Activated CD4-positive, alpha-beta T cell treated with anti-CD3 and anti-CD28 coated beads for 1 hour (primary cell): ENCODE measurements around the gene FOXL1.

Experiments used
- DNase-seq: peaks from one replicate; pipeline ENCODE4 v3.0.0-alpha.2; 2020

FOXL1 gene

GRCh38 chr16:86568677-86569623 is 9.4 kb upstream of the FOXL1 start:
- no peak for DNase-seq

GRCh38 chr16:86569701-86570447 is 8.5 kb upstream of the FOXL1 start:
- DNase-seq = no peak

DNA sequence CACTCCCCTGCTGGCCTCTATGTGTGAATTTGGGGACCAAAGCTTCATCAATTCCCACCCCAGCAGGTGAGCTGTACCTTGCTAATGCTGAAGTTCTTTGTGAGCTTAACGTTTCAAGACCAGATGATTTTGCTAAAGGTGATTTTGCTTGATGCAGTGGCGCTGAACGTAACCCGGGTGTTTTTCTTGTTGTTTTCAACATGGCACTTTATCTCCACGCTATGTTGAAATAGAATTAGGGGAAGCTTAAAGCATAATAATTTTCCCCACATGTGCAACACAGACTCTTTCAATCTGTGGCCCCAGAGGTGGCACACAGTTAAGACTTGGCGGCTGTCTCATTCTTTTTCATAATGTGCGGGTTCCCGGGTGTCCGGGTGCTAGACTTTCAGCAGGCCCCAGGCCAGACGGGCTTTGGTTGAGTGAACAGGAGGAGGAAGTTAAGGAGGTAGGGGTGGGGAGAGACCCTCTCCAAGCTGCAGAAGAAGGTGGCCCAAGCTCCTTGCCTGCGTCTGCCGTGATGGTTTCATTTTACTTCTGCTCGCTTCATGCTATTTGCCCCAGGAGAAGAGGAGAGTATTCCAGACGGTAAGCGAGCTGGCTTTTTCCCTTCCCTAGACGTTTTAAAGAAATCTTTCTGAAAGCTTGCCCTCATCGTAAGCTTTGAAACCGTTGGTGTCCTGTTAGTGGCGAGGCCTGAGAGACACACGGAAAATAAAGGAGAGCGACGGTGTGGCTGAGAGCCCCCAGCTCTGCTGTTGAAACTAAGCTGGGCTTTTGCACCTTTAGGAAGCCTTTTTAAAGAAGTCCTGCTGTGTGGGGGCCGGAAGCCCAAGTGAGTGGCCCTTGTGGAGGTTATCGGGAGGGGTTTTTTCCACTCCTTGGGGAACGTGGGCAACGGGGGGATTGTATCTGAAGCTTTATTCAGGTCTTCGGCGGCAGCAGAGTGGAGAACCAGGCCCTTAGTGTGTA is 7.5 kb upstream of the FOXL1 start:
- DNase-seq = no peak

DNA sequence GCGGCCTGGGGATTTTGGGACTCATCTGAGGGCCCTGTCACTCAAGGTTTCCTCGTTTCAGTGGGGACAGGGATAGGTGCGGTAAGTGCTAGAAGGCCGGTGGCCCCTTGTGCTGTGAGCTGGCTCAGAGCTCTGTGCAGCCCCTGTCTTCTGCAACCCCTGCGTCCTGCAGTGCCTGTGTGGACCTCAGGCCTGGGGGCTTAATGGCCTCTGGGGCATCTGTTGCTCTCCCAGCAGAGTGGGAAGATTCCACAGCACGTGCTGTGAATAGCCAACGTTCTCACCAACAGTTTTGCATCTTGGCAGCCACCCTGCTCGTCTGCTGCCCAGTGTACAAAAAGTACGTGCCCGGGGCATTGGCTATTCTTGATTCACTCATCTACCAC is 6.8 kb upstream of the FOXL1 start:
- DNase-seq = no peak

DNA sequence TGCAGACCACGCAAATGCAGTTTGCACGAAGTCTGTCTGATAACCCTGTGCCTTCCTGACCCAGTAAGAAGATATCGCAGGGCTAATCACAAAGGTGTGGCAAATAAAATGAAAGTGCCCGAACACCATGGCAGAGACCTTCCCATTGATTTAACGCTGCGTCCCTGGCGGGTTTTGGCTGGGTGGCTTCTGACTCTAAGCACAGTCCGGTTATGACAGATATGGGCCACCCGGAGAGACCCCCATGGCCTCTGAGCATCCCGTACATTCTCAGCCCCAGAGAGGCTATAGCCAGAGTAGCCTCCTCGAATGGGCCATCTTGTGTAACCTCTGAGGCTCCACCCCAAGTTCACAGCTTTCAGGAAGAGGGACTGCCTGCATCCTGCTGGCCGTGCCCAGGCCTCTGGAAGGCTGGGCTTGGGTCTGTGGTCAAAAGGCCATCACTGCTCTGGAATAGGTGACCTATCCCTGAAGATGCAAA is 6.3 kb upstream of the FOXL1 start:
- no peak for DNase-seq

DNA sequence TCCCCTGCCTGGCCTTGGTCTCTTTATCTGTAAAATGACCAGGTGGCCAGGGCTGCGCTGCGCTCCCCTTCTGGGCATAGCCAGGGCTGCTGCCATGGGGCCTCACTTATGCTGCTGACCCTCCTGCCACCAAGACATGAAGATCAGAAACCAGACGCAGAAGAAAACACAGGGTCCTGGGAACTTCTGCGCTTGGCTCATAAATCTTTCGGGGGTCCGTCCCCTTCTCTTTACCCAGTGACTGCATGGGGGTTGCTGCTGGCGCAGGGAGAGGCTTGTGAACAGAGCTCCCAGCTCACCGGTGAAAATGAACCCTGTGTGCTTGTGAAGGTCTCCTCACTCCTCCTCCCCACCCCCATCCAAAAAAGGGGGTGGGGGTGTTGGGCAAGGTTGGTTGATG is 5.7 kb upstream of the FOXL1 start:
- no peak for DNase-seq

DNA sequence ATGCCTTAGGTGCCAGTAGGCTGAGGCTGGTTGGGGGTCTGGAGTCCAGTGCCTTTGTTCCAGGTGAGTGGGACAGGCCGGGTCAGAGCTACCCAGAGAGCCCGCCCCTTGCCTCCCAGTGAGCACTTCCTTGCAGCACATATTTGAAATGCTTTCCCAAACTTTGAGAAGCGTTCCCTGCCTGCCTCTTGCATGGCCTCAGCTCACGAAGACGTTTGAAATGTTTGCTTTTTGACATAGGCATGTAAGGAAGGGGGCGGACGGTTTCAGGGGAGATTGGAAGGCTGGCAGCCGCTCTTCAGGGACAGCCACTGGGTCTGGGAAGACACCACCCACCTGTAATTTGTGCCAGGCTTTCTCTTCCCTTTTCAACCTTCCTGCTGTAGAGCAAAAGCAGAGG is 5.1 kb upstream of the FOXL1 start:
- DNase-seq = no peak

DNA sequence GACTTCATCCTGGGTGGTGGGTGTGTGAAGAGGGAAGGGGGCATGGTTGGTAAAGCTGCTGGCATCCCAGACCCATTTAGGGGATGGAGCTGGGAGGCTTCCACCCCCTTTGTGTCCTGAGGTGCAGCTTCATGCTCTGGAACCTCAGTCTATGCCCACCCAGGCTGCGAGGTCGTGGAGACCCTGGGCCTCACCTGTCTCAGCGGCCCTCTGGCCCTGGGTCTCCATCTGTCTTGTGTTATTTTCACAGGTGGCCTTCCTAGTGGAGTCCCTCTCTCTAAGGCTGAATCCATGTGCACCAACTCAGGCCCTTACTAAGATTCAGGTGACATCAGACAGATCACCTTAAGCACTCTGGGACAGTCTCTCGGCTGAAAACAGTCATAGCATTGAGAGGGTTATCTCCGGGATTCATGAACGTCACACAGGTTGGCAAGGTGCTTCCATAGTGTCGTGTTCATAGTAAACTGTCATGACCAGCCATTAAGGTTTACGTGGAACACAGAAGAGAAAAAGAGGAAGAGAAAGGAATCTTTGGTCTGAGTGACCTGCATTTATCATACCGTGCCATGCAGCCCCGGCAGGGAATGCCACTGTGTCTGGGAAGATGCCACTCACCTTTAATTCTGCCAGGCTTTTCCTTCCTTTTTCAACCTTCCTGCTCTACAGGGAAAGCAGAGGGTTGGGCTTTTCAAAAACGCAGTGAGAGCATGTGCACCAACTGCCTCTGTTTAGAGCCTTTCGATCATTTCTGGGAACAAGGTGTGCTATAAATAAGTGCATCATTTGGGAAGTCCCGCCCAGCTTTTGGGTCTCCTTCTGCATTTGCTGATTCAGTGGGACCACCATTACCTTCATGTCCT is 4.5 kb upstream of the FOXL1 start:
- no peak for DNase-seq

GRCh38 chr16:86574646-86575045 is 3.7 kb upstream of the FOXL1 start:
- no peak for DNase-seq

GRCh38 chr16:86575095-86575685 is 3.2 kb upstream of the FOXL1 start:
- DNase-seq = no peak

- no peak for DNase-seq
Observed at GRCh38 chr16:86575754-86576557, 2.4 kb upstream of the FOXL1 start.

DNA sequence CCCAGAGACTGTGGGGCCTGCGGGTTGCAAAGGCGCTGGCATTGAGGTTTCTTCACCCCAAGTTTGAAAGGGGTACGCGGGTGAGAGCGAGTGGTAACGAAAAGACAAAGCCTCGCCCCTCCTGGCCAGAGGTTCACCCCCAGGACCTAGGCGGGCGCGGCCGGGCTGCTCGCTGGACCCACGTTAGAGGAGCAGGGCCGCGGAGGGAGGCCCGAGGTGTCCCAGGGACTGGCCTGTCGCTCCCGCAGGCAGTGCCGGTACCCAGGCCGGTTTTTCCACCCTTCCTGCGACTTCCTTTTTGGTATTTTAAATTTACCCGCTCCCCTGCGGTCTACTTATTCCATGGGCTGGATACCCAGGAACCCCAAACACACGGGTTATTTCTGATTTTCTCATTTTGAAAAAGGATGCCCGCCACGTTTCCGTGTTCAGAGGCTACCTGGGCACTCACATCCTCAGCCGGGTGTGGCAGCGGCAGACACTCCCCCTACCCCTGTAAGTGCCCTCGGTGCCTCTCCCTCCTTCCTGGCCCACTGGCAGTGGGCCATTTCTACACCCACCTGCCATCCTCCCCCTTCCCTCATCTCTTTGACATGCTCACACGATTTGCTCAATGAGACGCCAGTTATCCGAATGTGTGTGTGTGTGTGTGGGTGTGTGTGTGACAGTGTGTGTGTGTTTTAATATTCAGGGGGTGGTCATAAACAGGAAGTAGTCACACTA is 1.6 kb upstream of the FOXL1 start:
- DNase-seq = no peak

GRCh38 chr16:86577314-86577971 is 906 bp upstream of the FOXL1 start:
- DNase-seq = no peak

DNA sequence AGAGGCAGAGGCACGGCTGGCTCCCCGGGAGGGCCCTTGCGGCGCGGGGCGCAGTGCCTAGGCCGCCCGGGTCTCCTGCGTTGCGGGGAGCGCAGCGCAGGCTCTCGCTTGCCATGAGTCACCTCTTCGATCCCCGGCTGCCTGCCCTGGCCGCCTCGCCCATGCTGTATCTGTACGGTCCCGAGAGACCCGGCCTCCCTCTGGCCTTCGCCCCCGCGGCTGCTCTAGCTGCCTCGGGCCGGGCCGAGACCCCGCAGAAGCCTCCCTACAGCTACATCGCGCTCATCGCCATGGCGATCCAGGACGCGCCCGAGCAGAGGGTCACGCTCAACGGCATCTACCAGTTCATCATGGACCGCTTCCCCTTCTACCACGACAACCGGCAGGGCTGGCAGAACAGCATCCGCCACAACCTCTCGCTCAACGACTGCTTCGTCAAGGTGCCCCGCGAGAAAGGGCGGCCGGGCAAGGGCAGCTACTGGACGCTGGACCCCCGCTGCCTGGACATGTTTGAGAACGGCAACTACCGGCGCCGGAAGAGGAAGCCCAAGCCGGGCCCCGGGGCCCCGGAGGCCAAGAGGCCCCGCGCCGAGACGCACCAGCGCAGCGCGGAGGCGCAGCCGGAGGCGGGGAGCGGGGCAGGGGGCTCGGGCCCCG is 390 bp downstream of the FOXL1 start:
- DNase-seq = no peak

- DNase-seq = no peak
Observed at GRCh38 chr16:86579268-86580062, 1.1 kb downstream of the FOXL1 start.

GRCh38 chr16:86580063-86580790 is 1.9 kb downstream of the FOXL1 start:
- DNase-seq = no peak

GRCh38 chr16:86580791-86581170 is 2.4 kb downstream of the FOXL1 start:
- no peak for DNase-seq
